Nucleus accumbens (tissue), 56 donors: ENCODE measurements around the gene DMAC2.
"Not testable (repeated sequence)": the region's sequence is repeated elsewhere in the genome, so short reads cannot be mapped to it uniquely, and the experiment has no call there.

ENCODE experiments used
- DNase-seq, 56 donors: peaks; one replicate each; lab custom pipeline; 2025; lab: John Stamatoyannopoulos, UW

DMAC2 gene

GRCh38 chr19:41443813-41444455, 4.2 kb upstream of the DMAC2 start:
- DNase-seq, result no peak

GRCh38 chr19:41442473-41443355, 3.0 kb upstream of the DMAC2 start, which contains the start of gene ERICH4:
Gene ERICH4, plus strand, starts transcription at chr19:41443156. Its CDS starts 14 bp downstream, at chr19:41443170.
- no peak for DNase-seq

- no peak for DNase-seq
These were observed 1.7 kb upstream of the DMAC2 start for GRCh38 chr19:41441321-41441945.

- no peak for DNase-seq
These were observed 1.7 kb downstream of the DMAC2 start for GRCh38 chr19:41437944-41438574.

- DNase-seq, result no peak
These were observed 3.1 kb downstream of the DMAC2 start for GRCh38 chr19:41436674-41436951.

GRCh38 chr19:41435936-41436673, 3.6 kb downstream of the DMAC2 start:
- DNase-seq, result no peak

GRCh38 chr19:41435376-41435775, 4.3 kb downstream of the DMAC2 start:
- DNase-seq, result not testable (repeated sequence)

GRCh38 chr19:41434450-41434849, 5.3 kb downstream of the DMAC2 start:
- no peak for DNase-seq

- DNase-seq, result no peak
These were observed 6.5 kb downstream of the DMAC2 start for GRCh38 chr19:41433171-41433570.

GRCh38 chr19:41431426-41432386, 8.0 kb downstream of the DMAC2 start:
- DNase-seq, result no peak

GRCh38 chr19:41430922-41431321, 8.8 kb downstream of the DMAC2 start:
- no peak for DNase-seq

- DNase-seq, result no peak
These were observed 11.2 kb downstream of the DMAC2 start for GRCh38 chr19:41428481-41428859.

GRCh38 chr19:41427647-41428480, 11.8 kb downstream of the DMAC2 start:
- peak in 2 of 56 donors; percentile 34 for DNase-seq

- peak in 2 of 56 donors; percentile 22 to 52 for DNase-seq
These were observed 12.6 kb downstream of the DMAC2 start, which contains the start of gene B3GNT8 for GRCh38 chr19:41426952-41427646. Gene B3GNT8, minus strand, starts transcription at chr19:41427374. Its CDS starts 596 bp downstream, at chr19:41426778.

- DNase-seq, result no peak
These were observed 13.4 kb downstream of the DMAC2 start for GRCh38 chr19:41426116-41426841.

- no peak for DNase-seq
These were observed 14.3 kb downstream of the DMAC2 start for GRCh38 chr19:41425174-41426115.
